Stimulated activated naive CD8-positive, alpha-beta T cell treated with anti-CD3 and anti-CD28 coated beads, Interleukin-15, Interleukin-2, amounts not matched to agents 100 U/mL and 50 U/mL, for 24 hours (primary cell): ENCODE measurements around the gene CCDC60.
"Not testable (repeated sequence)": the region's sequence is repeated elsewhere in the genome, so short reads cannot be mapped to it uniquely, and the experiment has no call there.

ENCODE experiments used
- ATAC-seq: fragments of 150-1000 bp; cut with Tn5 transposase; one replicate; pipeline ENCODE4 v1.10.0; 2021
- DNase-seq: peaks from one replicate; pipeline ENCODE4 v3.0.0; 2021

CCDC60 gene

GRCh38 chr12:119338593-119339363 is 4.2 kb downstream of the CCDC60 start:
- no peak for ATAC-seq
- no peak for DNase-seq

DNA sequence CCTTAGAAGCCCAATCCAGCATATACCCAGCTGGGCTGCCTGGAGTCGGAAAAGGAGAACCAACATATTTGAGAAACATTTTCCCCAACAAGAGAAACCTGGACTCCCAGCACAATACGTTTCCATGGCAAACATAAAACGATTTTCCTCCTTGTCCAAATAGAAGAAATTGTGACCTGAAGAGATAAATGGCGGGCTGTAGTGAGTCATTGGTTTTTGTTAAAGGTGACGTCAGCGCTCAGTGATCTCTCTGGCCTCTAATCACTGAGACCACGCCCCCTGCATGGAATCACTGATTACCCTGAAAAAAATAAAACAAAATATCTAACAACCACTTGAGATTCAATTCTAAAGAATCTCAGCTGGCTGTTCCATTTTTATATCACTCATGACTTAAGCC is 6.0 kb downstream of the CCDC60 start:
- no peak for DNase-seq
- no peak for ATAC-seq

DNA sequence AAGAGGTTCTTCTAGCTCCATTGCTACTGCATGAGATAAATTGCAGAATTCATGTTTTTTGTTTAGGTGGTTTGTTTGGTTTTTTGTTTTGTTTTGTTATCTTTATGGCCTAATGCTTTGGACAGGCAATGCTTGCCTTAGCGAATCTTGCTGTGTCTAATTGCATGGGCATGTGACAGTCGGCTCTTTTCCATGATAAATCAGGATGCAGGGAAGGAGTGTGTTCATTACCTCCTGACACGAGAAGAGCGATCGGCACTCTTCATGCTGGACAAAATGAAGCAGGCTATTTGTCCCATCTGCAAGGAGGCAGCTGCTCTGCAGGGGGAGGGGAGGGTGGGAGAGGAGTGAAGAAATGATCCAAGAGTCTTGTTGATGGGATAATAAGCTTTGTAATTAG is 6.5 kb downstream of the CCDC60 start:
- ATAC-seq (no peak), DNase-seq (no peak)

DNA sequence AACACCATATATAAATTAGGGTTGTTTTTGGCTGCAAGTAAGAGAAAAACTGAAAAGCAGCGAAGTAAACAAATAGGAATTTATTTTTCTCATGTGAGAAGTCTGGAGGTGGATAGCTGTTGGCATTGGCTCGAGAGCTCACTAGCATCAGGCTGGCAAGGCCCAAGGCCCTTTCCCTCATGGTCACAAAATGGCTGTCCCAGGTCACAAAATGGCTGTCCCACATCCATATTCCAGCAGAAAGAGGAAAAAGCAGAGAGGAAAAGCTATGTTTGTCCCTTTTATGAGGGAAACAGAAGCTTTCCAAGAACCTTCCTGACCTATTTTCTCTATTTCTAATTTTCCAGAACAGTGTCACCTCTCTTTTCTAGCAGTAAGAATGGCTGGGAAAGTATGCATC is 7.5 kb downstream of the CCDC60 start:
- no peak for DNase-seq
- no peak for ATAC-seq

GRCh38 chr12:119343130-119343529 is 8.6 kb downstream of the CCDC60 start:
- ATAC-seq, result no peak

DNA sequence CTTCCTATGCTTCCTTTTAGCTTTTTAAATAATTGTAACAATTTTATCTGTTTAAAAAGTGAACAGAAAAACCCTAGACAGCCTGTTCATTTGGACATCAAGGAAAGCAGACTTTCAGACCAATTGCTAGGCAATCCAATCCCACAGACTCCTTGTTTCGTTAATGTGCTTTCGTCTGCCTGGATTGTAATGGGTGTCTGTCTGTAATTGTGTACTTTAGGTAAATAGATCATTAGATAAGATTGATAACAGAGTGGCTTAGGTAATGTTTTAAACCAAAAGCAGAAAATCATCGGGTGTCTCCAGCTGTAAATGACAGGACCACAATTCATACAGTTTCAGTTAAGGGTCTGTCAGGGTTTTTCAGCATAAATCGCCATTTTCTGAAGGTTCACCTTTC is 19.6 kb downstream of the CCDC60 start:
- ATAC-seq (no peak), DNase-seq (no peak)

More at GRCh38 chr12:119343130-119343529, 8.6 kb downstream of the CCDC60 start:
- no peak for DNase-seq

DNA sequence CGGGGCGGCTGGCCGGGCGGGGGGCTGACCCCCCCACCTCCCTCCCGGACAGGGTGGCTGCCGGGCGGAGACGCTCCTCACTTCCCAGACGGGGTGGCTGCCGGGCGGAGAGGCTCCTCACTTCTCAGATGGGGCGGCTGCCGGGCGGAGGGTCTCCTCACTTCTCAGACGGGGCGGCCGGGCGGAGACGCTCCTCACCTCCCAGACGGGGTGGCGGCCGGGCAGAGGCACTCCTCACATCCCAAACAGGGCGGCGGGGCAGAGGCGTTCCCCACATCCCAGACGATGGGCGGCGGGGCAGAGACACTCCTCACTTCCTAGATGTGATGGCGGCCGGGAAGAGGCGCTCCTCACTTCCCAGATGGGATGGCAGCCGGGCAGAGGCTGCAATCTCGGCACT is 25.8 kb downstream of the CCDC60 start:
- ATAC-seq, DNase-seq: not testable (repeated sequence)

DNA sequence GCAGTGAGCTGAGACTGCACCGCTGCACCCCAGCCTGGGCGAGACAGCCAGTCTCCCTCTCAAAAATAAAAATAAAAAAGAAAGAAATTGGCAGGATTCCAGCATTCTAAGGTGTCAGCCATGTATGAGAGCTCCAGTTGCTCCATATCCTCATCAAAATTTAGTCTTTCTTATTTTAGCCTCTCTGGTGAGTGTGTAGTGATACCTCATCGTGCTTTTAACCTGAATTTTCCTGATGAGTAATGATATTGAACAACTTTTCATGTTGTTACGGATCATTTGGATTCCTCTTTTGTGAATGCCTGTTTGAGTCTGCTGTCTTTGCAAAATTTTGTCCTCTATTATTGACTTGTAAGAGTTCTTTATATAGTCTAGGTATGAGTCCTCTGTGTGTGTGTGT is 28.5 kb downstream of the CCDC60 start:
- ATAC-seq (no peak), DNase-seq (no peak)

GRCh38 chr12:119363490-119363889 is 29.0 kb downstream of the CCDC60 start:
- ATAC-seq (no peak), DNase-seq (no peak)

- ATAC-seq (no peak), DNase-seq (no peak)
Measured at GRCh38 chr12:119365451-119365850, 30.9 kb downstream of the CCDC60 start.

DNA sequence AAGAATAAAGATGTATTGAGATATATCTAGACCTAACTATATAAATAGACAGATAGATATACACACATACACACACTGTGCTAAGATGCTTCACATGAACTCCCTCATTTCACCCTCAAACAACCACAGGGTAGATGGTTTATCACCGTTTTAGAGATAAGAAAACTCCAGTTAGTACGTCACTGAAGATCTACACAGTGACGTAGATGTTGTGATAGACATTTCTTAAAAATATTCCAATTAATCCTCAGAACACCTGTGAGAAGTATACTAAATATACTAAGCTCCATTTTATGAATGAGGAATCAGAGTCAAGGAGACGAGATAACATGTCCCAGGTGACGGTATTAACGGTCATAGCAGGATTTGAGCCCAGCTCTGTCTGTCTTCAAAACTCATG is 31.5 kb downstream of the CCDC60 start:
- no peak for ATAC-seq
- no peak for DNase-seq

- ATAC-seq (no peak), DNase-seq (no peak)
Measured at GRCh38 chr12:119369161-119369560, 34.6 kb downstream of the CCDC60 start.

GRCh38 chr12:119369907-119370546 is 35.5 kb downstream of the CCDC60 start:
- DNase-seq (no peak), ATAC-seq (no peak)

DNA sequence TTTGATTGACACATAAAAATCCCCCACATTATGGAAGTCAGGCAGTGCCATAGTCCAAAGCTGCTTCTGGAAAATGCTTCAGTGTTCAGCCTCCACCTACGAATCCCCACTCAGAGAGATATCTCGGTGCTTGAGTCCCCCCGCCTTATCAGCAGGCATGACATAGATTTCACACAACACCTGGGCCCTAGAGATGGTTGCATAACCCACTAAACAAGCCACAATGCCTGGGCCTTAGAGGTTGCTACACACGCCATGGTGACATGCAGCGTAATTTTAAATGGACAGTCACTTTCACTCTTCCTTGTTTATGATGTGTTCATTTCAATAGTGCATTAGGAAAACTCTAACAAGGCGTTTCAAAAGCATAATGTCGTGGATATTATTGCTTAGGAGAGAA is 38.0 kb downstream of the CCDC60 start:
- ATAC-seq, result no peak
- DNase-seq, result no peak

DNA sequence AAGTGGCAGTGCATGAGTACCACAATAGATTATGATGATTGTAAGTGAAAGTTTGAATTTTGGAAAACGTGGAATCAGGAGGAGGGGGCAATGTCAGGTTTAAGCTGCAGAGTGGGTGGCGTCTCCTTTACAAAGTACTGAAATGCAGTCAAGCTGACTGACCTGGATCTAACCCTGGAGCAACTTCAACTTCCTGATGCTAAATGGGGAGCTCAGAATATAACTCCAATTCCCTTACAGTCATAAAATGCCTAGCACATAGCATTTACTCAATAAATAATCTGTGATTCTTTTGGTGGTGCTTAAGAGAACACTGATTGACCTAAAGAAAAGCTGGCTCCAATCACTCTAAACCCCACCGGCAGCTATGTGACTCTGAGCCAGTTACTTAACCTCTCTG is 38.5 kb downstream of the CCDC60 start:
- DNase-seq (no peak), ATAC-seq (no peak)

- ATAC-seq, result no peak
- no peak for DNase-seq
Measured at GRCh38 chr12:119373666-119374065, 39.1 kb downstream of the CCDC60 start.

- ATAC-seq (no peak), DNase-seq (no peak)
Measured at GRCh38 chr12:119374635-119375034, 40.1 kb downstream of the CCDC60 start.

DNA sequence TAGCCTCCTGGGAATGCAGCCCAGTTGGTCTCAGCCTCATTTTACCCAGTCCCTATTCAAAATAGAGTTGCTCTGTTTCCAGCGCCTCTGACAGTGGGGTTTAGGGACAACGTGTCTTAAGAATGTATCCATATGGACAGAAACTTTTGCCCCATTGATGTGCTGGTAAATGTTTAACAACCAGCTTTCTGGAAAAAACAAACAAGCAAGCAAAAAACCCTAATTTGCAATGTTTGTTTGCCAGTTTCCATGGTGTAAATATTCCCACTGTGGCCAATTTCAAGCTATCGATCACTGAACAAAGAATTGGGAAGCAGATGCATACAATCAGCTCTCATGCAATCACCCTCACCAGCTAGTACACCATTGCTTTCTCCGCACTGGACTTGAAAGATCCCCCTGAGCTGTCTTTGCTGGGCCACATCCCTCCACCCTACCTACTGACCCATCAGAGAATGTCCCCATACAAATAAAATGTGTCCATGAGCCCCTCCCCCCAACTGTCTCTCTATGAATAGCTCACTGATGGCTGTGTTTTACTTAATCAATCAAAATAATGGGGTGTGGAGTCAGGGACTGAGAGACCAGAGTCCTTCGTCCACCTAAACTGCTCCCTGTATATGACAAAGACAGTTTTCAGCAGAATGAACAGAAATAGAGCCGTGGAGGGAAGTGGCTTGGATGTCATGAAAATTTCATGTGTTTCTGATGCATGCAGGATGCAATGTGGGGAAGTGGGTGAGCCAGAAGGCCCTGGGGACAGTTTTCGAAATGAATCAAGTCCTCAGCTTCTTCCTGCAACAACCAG is 40.8 kb downstream of the CCDC60 start:
- DNase-seq, result no peak
- ATAC-seq, result no peak

GRCh38 chr12:119375883-119376190 is 41.3 kb downstream of the CCDC60 start:
- no peak for DNase-seq
- ATAC-seq, result no peak

DNA sequence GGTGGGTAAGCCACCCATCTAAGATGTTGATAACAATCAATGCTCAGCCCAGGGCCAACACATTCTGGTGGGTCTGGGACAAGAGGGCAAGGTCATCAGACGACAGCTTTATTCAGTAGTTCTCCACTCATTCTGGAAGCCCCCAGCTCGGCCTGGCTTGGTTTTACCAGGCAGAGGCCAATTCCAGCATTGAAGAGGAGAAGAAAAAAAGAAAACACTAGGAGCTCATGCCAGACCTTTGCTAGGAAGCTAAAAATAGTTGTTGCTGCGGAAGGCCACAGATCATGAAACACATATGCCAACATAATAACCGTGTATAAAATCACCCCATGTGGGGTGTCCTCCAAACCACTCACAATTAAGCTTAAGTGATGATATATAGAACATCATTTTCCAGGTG is 44.4 kb downstream of the CCDC60 start:
- DNase-seq (no peak), ATAC-seq (no peak)

DNA sequence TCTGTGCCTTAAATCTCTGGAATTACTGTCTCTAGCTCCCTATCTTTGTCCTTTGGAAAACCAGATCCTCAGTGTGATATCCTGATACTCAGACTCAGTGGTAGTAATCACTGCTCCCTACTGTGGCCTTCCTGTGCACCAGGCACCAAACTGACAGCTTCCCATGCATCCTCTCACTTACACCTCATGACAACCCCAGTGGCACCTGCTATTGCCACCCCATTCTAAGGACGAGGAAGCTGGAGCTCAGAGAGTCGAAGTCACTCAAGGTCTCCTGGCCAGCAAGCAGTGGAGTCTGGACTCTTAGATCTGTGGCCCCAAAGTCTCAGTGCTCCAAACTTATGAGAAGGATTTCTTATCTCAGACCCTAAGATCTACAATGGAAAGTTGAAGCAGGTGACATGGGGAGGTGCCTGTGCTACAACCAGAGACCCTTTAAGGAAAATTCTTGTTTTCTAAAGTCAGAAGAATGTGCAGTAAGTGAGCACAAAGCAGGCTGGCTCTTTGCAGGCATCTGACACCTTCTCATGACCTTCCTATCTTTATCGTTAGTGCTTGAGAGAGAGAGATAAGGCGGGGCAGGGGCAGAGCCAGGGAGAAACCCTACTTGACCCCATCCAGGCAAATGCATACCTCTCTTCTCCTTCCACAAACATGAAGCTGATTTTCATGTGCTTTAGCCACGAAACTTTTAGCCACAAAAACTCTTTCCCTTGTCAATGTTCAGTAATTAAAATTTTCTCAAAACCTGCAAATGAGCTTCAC is 47.1 kb downstream of the CCDC60 start:
- no peak for DNase-seq
- no peak for ATAC-seq

- DNase-seq (no peak), ATAC-seq (no peak)
Measured at GRCh38 chr12:119383206-119383605, 48.7 kb downstream of the CCDC60 start.

GRCh38 chr12:119384340-119384739 is 49.8 kb downstream of the CCDC60 start:
- ATAC-seq, result no peak

More at GRCh38 chr12:119384340-119384739, 49.8 kb downstream of the CCDC60 start:
- DNase-seq, result no peak
